Activated CD8-positive, alpha-beta T cell treated with anti-CD3 and anti-CD28 coated beads for 36 hours (primary cell): ENCODE measurements around the gene PFKFB1. TPM values are rescaled to one million over a fixed set of nuclear protein-coding genes. Genes with fewer than 3 reads are reported as not detected.

Experiments
- ATAC-seq: fragments of 200-7000 bp; cut with Tn5 transposase; one replicate; pipeline ENCODE4 v1.10.0; 2021; ENCODE audit warnings: mild to moderate bottlenecking, moderate library complexity
- CTCF ChIA-PET: fragments of 350-600 bp; sonication (Branson Sonifier 250); formaldehyde crosslinking; loops from one replicate; lab custom pipeline; 2021; ENCODE audit warnings: antibody characterized with exemption; lab: Charles Lee
- POLR2A ChIA-PET: fragments of 350-600 bp; sonication (Branson Sonifier 250); formaldehyde crosslinking; loops from one replicate; lab custom pipeline; 2021; ENCODE audit warnings: antibody characterized with exemption; lab: Charles Lee
- DNase-seq: peaks from one replicate; pipeline ENCODE4 v3.0.0-alpha.2; 2020
- H3K27ac Mint-ChIP-seq: one replicate; pipeline ENCODE4 v1.8.0; 2021; ENCODE audit warnings: mild to moderate bottlenecking, mixed read lengths
- H3K27me3 Mint-ChIP-seq: one replicate; pipeline ENCODE4 v1.8.0; 2021; ENCODE audit warnings: mixed read lengths
- H3K36me3 Mint-ChIP-seq: one replicate; pipeline ENCODE4 v1.8.0; 2021; ENCODE audit warnings: low read depth, mixed read lengths
- H3K4me1 Mint-ChIP-seq: one replicate; pipeline ENCODE4 v1.8.0; 2021; ENCODE audit warnings: low read depth, mixed read lengths
- H3K4me3 Mint-ChIP-seq: one replicate; pipeline ENCODE4 v1.8.0; 2021; ENCODE audit warnings: mild to moderate bottlenecking, moderate library complexity, mixed read lengths
- H3K9me3 Mint-ChIP-seq: one replicate; pipeline ENCODE4 v1.8.0; 2021; ENCODE audit warnings: mixed read lengths
- intact Hi-C: fragments of 100-400 bp; cut with micrococcal nuclease; formaldehyde crosslinking; loops from one replicate; pipeline ENCODE4 v1.10.0; 2022
- total RNA-seq, 2 experiments: library from RNA; stranded (reverse); gene quantifications; one replicate each; pipeline ENCODE4 v1.2.3, GENCODE V29; 2021
- TF ChIP-seq, protein P1 (sequence below): fragments of 200-600 bp; IDR thresholded peaks from one replicate; pipeline ENCODE4 v1.8.0; 2022; ENCODE audit warnings: antibody characterized with exemption, mild to moderate bottlenecking

Gene PFKFB1
- total RNA-seq, 2 experiments from 2014 or later, result 0.60 to 0.92 TPM

DNA sequence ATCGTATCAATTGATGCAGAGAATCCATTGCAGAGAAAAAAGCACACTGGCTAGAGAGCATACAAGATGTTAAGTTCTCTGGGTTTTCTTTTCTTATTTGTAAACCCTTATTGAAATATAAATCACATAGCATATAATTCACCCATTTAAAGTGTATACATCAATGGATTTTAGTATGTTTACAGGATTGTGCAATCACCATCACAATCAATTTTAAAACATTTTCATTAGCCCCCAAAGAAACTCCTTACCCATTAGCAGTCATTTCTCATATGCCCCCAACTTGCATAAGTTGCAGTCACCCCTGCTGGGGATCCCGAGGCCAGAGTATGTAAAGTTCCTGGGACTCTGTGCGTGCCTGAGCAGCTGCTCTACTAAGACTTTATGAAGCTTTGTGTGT is 108.2 kb downstream of the PFKFB1 start:
- Mint-ChIP-seq H3K9me3 (no peaks in the 10 kb centered on the region), H3K4me3 (no peak overlapping the region), H3K27ac (no peak overlapping the region), H3K4me1 (no peaks in the 10 kb centered on the region), H3K27me3 (peaks cover 4% of the 10 kb centered on the region), H3K36me3 (no peaks in the 10 kb centered on the region)
- DNase-seq, result no peak
- TF ChIP-seq, protein P1, sequence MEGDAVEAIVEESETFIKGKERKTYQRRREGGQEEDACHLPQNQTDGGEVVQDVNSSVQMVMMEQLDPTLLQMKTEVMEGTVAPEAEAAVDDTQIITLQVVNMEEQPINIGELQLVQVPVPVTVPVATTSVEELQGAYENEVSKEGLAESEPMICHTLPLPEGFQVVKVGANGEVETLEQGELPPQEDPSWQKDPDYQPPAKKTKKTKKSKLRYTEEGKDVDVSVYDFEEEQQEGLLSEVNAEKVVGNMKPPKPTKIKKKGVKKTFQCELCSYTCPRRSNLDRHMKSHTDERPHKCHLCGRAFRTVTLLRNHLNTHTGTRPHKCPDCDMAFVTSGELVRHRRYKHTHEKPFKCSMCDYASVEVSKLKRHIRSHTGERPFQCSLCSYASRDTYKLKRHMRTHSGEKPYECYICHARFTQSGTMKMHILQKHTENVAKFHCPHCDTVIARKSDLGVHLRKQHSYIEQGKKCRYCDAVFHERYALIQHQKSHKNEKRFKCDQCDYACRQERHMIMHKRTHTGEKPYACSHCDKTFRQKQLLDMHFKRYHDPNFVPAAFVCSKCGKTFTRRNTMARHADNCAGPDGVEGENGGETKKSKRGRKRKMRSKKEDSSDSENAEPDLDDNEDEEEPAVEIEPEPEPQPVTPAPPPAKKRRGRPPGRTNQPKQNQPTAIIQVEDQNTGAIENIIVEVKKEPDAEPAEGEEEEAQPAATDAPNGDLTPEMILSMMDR, result no peak
- ChIA-PET POLR2A (no interaction called here), CTCF (no interaction called here)
- intact Hi-C loops, result no loop called here
- no peak for ATAC-seq

Other genes starting within 250 kb of the PFKFB1 start
- not detected for gene ITIH6, start 195.9 kb downstream of the PFKFB1 start, total RNA-seq
- gene MAGED2, start 186.4 kb downstream of the PFKFB1 start, total RNA-seq, result 10 to 100 TPM; 33.9 to 36.0 TPM
- 1 to 10 TPM; 4.0 to 5.2 TPM for gene TRO, start 73.4 kb downstream of the PFKFB1 start, total RNA-seq
- 10 to 100 TPM; 30.0 to 33.0 TPM for gene APEX2, start 6.2 kb upstream of the PFKFB1 start, total RNA-seq
- not detected for gene ALAS2, start 36.8 kb upstream of the PFKFB1 start, total RNA-seq
- gene PAGE2B, start 80.8 kb upstream of the PFKFB1 start, total RNA-seq, result under 1 TPM in 1 of 2 experiments, not detected in 1; 0.68 TPM
- not detected for gene PAGE2, start 94.8 kb upstream of the PFKFB1 start, total RNA-seq
- gene PAGE5, start 226.2 kb upstream of the PFKFB1 start, total RNA-seq, result not detected